Activated naive CD4-positive, alpha-beta T cell treated with anti-CD3 and anti-CD28 coated beads, Interleukin-2, amount 10 ng/mL, durations not matched to agents 5 hours and 36 hours (primary cell): ENCODE data around the gene CPB1. TPM values are rescaled to one million over a fixed set of nuclear protein-coding genes. Genes with fewer than 3 reads are reported as not detected.

Experiments used
- total RNA-seq, 2 experiments: library from RNA; stranded (reverse); gene quantifications; one replicate each; pipeline ENCODE4 v1.2.3, GENCODE V29; 2021

CPB1 gene
- not detected for total RNA-seq

DNA sequence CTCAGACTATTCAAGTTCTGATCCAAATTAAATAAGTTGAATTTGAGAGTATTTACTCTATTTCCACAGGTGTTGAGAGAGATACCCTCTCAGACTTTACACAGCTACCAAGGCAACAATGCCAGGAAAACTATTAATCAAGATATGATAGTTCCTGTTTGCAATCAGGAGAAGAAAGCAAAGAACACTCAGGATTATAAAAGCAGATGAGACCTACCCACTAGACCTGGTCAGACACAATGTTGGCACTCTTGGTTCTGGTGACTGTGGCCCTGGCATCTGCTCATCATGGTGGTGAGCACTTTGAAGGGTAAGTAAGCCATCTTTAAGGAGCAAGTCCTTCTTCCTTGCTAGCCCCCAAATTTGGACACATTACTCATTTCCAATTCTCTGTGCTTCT lies at the start of gene CPB1:
Gene CPB1 (plus strand): TSS at position 227 of the 400 bp plus-strand sequence. CDS start 13 bp downstream, at position 240.

GRCh38 chr3:148865049-148865448 lies 37.4 kb downstream of the CPB1 start, which contains the start of gene CPA3:
Gene CPA3, plus strand, starts transcription at chr3:148865296. Its CDS starts 12 bp downstream, at chr3:148865308.

Other genes starting within 250 kb of the CPB1 start
- not detected for gene AGTR1, start 129.9 kb upstream of the CPB1 start, total RNA-seq
- gene CPA3, start 37.5 kb downstream of the CPB1 start, total RNA-seq, result not detected
- gene GYG1, start 163.7 kb downstream of the CPB1 start, total RNA-seq, result 10 to 100 TPM; 23.4 to 25.2 TPM